Measurements from ENCODE around the gene ZBTB22.
"Not testable (repeated sequence)": the region's sequence is repeated elsewhere in the genome, so short reads cannot be mapped to it uniquely, and the experiment has no call there.

The ZBTB22 gene

GRCh38 chr6:33286946-33287914 is 30.3 kb downstream of the ZBTB22 start:
- no peak for DNase-seq (ENCODE audit: low read depth)
- no peak for TF ChIP-seq CTCF (IDR thresholded peaks at IDR 0.05; ENCODE audit: insufficient read depth, low read depth, low read length, missing control alignments)
- H3K4me3 ChIP-seq (ENCODE audit: low read depth, low read length): no peak overlapping the region

- DNase-seq (ENCODE audit: low read depth): not testable (repeated sequence)
These were observed 32.3 kb downstream of the ZBTB22 start for GRCh38 chr6:33285214-33285613.

GRCh38 chr6:33280539-33280938 is 37.0 kb downstream of the ZBTB22 start:
- no peak for DNase-seq (ENCODE audit: low read depth)
- no peak for TF ChIP-seq CTCF (IDR thresholded peaks at IDR 0.05; ENCODE audit: insufficient read depth, low read depth, low read length, missing control alignments)
- no peak overlapping the region for H3K4me3 ChIP-seq (ENCODE audit: low read depth, low read length)

More at GRCh38 chr6:33285214-33285613, 32.3 kb downstream of the ZBTB22 start:
- H3K4me3 ChIP-seq (ENCODE audit: low read depth, low read length): not testable (repeated sequence)

GRCh38 chr6:33279971-33280511 is 37.5 kb downstream of the ZBTB22 start:
- peak; percentile 35 for TF ChIP-seq CTCF (IDR thresholded peaks at IDR 0.05; ENCODE audit: insufficient read depth, low read depth, low read length, missing control alignments)
- H3K4me3 ChIP-seq (ENCODE audit: low read depth, low read length): no peak overlapping the region
- peak; percentile 45 for DNase-seq (ENCODE audit: low read depth)

- DNase-seq (ENCODE audit: low read depth): no peak
- no peak for TF ChIP-seq CTCF (IDR thresholded peaks at IDR 0.05; ENCODE audit: insufficient read depth, low read depth, low read length, missing control alignments)
- no peak overlapping the region for H3K4me3 ChIP-seq (ENCODE audit: low read depth, low read length)
These were observed 38.3 kb downstream of the ZBTB22 start for GRCh38 chr6:33279257-33279695.

GRCh38 chr6:33278810-33279209 is 38.7 kb downstream of the ZBTB22 start:
- DNase-seq (ENCODE audit: low read depth): no peak
- no peak overlapping the region for H3K4me3 ChIP-seq (ENCODE audit: low read depth, low read length)
- no peak for TF ChIP-seq CTCF (IDR thresholded peaks at IDR 0.05; ENCODE audit: insufficient read depth, low read depth, low read length, missing control alignments)

GRCh38 chr6:33278392-33278741 is 39.2 kb downstream of the ZBTB22 start:
- H3K4me3 ChIP-seq (ENCODE audit: low read depth, low read length): peak overlapping the region; percentile 90

More at GRCh38 chr6:33278392-33278741, 39.2 kb downstream of the ZBTB22 start:
- DNase-seq (ENCODE audit: low read depth): no peak
- no peak for TF ChIP-seq CTCF (IDR thresholded peaks at IDR 0.05; ENCODE audit: insufficient read depth, low read depth, low read length, missing control alignments)
